K562 (cell line): ENCODE results near the gene ST6GALNAC3. TPM values are rescaled to one million over a fixed set of nuclear protein-coding genes. Genes with fewer than 3 reads are reported as not detected.

ENCODE experiments used
- ATAC-seq: fragments of 200-7000 bp; cut with Tn5 transposase; 3 replicates; pipeline ENCODE4 v1.9.1; 2020; ENCODE audit warnings: moderate library complexity
- BruUV-seq: library from RNA; stranded (reverse); fragments of 400-500 nt; replicated peaks from 2 replicates; lab custom pipeline; 2021; lab: Mats Ljungman, UMichigan
- CTCF ChIA-PET: fragments of 300-600 bp; formaldehyde crosslinking; extraction: SDS; loops from one replicate; lab custom pipeline; 2021; ENCODE audit warnings: low intra/inter-chr PET ratio; lab: Yijun Ruan, JAX
- POLR2A ChIA-PET: fragments of 300-600, 350-650 bp; sonication (Branson Sonifier 250); formaldehyde crosslinking; extraction: SDS; loops from one replicate; lab custom pipeline; 2021; ENCODE audit warnings: antibody characterized with exemption, inconsistent platforms; lab: Yijun Ruan, JAX
- DNase-seq, 4 experiments: peaks; one replicate each; pipeline versions ENCODE4 v3.0.0 to v3.0.0-alpha.2; 2011 to 2018; ENCODE audit warnings: low spot score in 3 of 4, mixed read lengths in 3 of 4; ENCODE audit errors: extremely low read depth in 1 of 4
- FAIRE-seq: peaks from 2 replicates; lab custom pipeline; 2011; peaks lifted over from hg19 to GRCh38; lab: Jason Lieb, UNC
- H2AFZ ChIP-seq: 2 replicates; pipeline ENCODE4 v1.6.0; 2011; ENCODE audit warnings: low read depth, low read length, control low read depth, inconsistent platforms
- H3K27ac ChIP-seq: fragments of 200-600 bp; 3 replicates; pipeline ENCODE4 v1.8.0; 2011; ENCODE audit warnings: low read depth, mild to moderate bottlenecking, control low read depth, inconsistent platforms, low read length, moderate library complexity, mixed read lengths; ENCODE audit errors: extremely low read depth
- H3K27me3 ChIP-seq, 2 experiments: fragments of 300-600 bp in 1 of 2; 2 replicates in 1 of 2; 3 replicates in 1 of 2; pipeline versions ENCODE4 v1.6.0 to v1.8.0; 2011; ENCODE audit warnings: inconsistent platforms in 2 of 2, low read length in 2 of 2, mild to moderate bottlenecking in 1 of 2, mixed read lengths in 1 of 2, moderate library complexity in 1 of 2; ENCODE audit not compliant: control insufficient read depth in 2 of 2, insufficient read depth in 2 of 2
- H3K36me3 ChIP-seq: fragments of 300-600 bp; 3 replicates; pipeline ENCODE4 v1.8.0; 2011; ENCODE audit warnings: mild to moderate bottlenecking, low read length, inconsistent platforms; ENCODE audit not compliant: control insufficient read depth, insufficient read depth
- H3K4me1 ChIP-seq, 2 experiments: fragments of 200-600 bp in 1 of 2; replicated peaks in 1 of 2; 2 replicates in 1 of 2; 3 replicates in 1 of 2; pipeline versions ENCODE4 v1.5.1 to v1.8.0; 2011; ENCODE audit warnings: inconsistent platforms in 2 of 2, low read length in 2 of 2, mild to moderate bottlenecking in 1 of 2, mixed read lengths in 1 of 2, moderate library complexity in 1 of 2; ENCODE audit not compliant: control insufficient read depth in 2 of 2, insufficient read depth in 2 of 2
- H3K4me2 ChIP-seq: 2 replicates; pipeline ENCODE4 v1.6.1; 2011; ENCODE audit warnings: low read length, control low read depth, inconsistent platforms, mixed read lengths; ENCODE audit not compliant: insufficient read depth
- H3K4me3 ChIP-seq: fragments of 200-600 bp; sonication (generic), shearing (Covaris generic); 2 replicates; pipeline ENCODE4 v1.5.1; 2016; ENCODE audit warnings: control low read depth, inconsistent platforms
- H3K79me2 ChIP-seq: fragments of 200-600 bp; 3 replicates; pipeline ENCODE4 v1.8.0; 2011; ENCODE audit warnings: low read length, inconsistent platforms; ENCODE audit not compliant: control insufficient read depth, insufficient read depth
- H3K9ac ChIP-seq, 2 experiments: 2 replicates each; pipeline versions ENCODE4 v1.6.0 to v1.6.1; 2011; ENCODE audit warnings: low read depth in 2 of 2, low read length in 2 of 2, control low read depth in 1 of 2, inconsistent platforms in 1 of 2, mild to moderate bottlenecking in 1 of 2, mixed read lengths in 1 of 2; ENCODE audit not compliant: insufficient read depth in 1 of 2
- H3K9me1 ChIP-seq: one replicate; pipeline ENCODE4 v1.6.0; 2011; ENCODE audit warnings: inconsistent platforms, mild to moderate bottlenecking, low read length, moderate library complexity; ENCODE audit not compliant: control insufficient read depth, insufficient read depth
- H3K9me3 ChIP-seq: replicated peaks from 2 replicates; pipeline ENCODE4 v1.5.1; 2011; ENCODE audit warnings: low read depth, low read length, inconsistent platforms; ENCODE audit not compliant: control insufficient read depth, insufficient read depth
- H4K20me1 ChIP-seq: replicated peaks from 2 replicates; pipeline ENCODE4 v1.6.1; 2011; ENCODE audit warnings: low read length, inconsistent platforms, mixed read lengths; ENCODE audit not compliant: control insufficient read depth, insufficient read depth
- BCL6 ChIP-seq: fragments of 250-450 bp; sonication (Bioruptor Pico); IDR thresholded peaks from 2 replicates; pipeline ENCODE4 v1.4.0; 2020
- BCLAF1 ChIP-seq, 2 experiments: fragments of 450-650 bp in 1 of 2; IDR thresholded peaks; 2 replicates each; pipeline ENCODE4 v1.6.1; 2011 to 2017; ENCODE audit warnings: low read depth in 2 of 2, antibody characterized with exemption in 1 of 2, borderline replicate concordance in 1 of 2, low read length in 1 of 2, mild to moderate bottlenecking in 1 of 2, mixed read lengths in 1 of 2; ENCODE audit not compliant: control insufficient read depth in 1 of 2
- FOXJ2 ChIP-seq: fragments of 200-800 bp; sonication (Bioruptor generic); IDR thresholded peaks from 2 replicates; pipeline ENCODE4 v1.6.1; 2016; ENCODE audit warnings: missing genetic modification characterization, missing compliant biosample characterization
- GABPB1 ChIP-seq: sonication (generic); formaldehyde crosslinking; IDR thresholded peaks from 2 replicates; pipeline ENCODE4 v1.8.0; 2022; ENCODE audit warnings: mild to moderate bottlenecking, missing genetic modification reagents
- HDAC6 ChIP-seq: IDR thresholded peaks from 2 replicates; pipeline ENCODE4 v1.6.1; 2012; ENCODE audit warnings: low read depth, mild to moderate bottlenecking, control low read depth, inconsistent platforms, low read length, moderate library complexity
- NEUROD1 ChIP-seq: fragments of 150-350 bp; IDR thresholded peaks from 2 replicates; pipeline ENCODE4 v1.6.1; 2014; ENCODE audit warnings: borderline replicate concordance, low read length, low read depth; ENCODE audit not compliant: partially characterized antibody
- RBM39 ChIP-seq: fragments of 200-400 bp; formaldehyde crosslinking; optimal IDR thresholded peaks from 2 replicates; pipeline ENCODE3; 2018; ENCODE audit warnings: low read depth, low read length
- SETDB1 ChIP-seq: IDR thresholded peaks from one replicate; pipeline ENCODE4 v1.6.1; 2012; ENCODE audit warnings: low read length, control low read depth, inconsistent platforms
- UBTF ChIP-seq, 2 experiments: IDR thresholded peaks; 2 replicates each; pipeline ENCODE4 v1.6.1; 2012; ENCODE audit warnings: improper control_type of control experiment in 2 of 2, low read depth in 2 of 2, low read length in 2 of 2, borderline replicate concordance in 1 of 2
- XRCC5 ChIP-seq: fragments of 200-400 bp; formaldehyde crosslinking; IDR thresholded peaks from 2 replicates; pipeline ENCODE4 v1.6.1; 2017; ENCODE audit warnings: low read depth, mild to moderate bottlenecking, low read length
- ZBTB26 ChIP-seq: fragments of 450-650 bp; formaldehyde crosslinking; IDR thresholded peaks from 2 replicates; pipeline ENCODE4 v1.4.0; 2022; ENCODE audit warnings: missing genetic modification characterization
- ZNF175 ChIP-seq: fragments of 200-800 bp; sonication (Bioruptor generic); IDR thresholded peaks from 2 replicates; pipeline ENCODE4 v1.6.1; 2016; ENCODE audit warnings: low read depth, mild to moderate bottlenecking, missing genetic modification characterization, missing compliant biosample characterization
- WGBS: fragments of 100-300 bp; shearing (Covaris generic); methylation state at CpG from one replicate; pipeline ENCODE4 v1.1.6; 2016; ENCODE audit warnings: low coverage, mixed read lengths; ENCODE audit not compliant: insufficient coverage; ENCODE audit errors: missing lambda C conversion rate; 5-methylcytosine and 5-hydroxymethylcytosine counted together
- in situ Hi-C: fragments of 300-500 bp; cut with MboI; formaldehyde crosslinking; loops from 4 replicates; pipeline ENCODE4 v1.15.0; 2018; ENCODE audit warnings: inconsistent platforms, mixed read lengths
- intact Hi-C: fragments of 100-400 bp; cut with micrococcal nuclease; formaldehyde crosslinking; loops from 2 replicates; pipeline ENCODE4 v1.14.2; 2022
- polyA plus RNA-seq, 8 experiments: library from polyadenylated mRNA; depleted of rRNA in 4 of 8; stranded (reverse) in 5 of 8; unstranded in 3 of 8; fragments of >200 nt; fragmentation: Nextera tagmentation in 2 of 8; fragmentation: Illumina TruSeq in 1 of 8; extraction: Ambion mirVana in 2 of 8; extraction: Trizol in 1 of 8; gene quantifications; 2 replicates each; pipeline versions ENCODE4 v1.2.1 to v1.2.3, GENCODE V29; 2011 to 2014; ENCODE audit warnings: inconsistent platforms in 1 of 8, missing spikeins in 1 of 8
- total RNA-seq, 7 experiments: library from RNA; depleted of rRNA in 6 of 7; stranded (reverse); fragments of >200 nt in 6 of 7; fragmentation: Illumina TruSeq in 2 of 7; extraction: Trizol in 2 of 7; gene quantifications; 2 replicates each; pipeline versions ENCODE4 v1.2.1 to v1.2.3, GENCODE V29; 2011 to 2021; ENCODE audit warnings: low replicate concordance in 1 of 7
- TF ChIP-seq, protein P1 (sequence below): sonication (generic); formaldehyde crosslinking; IDR thresholded peaks from 2 replicates; pipeline ENCODE4 v1.9.0; 2022; ENCODE audit warnings: mild to moderate bottlenecking, missing genetic modification reagents
- TF ChIP-seq, protein P2 (sequence below): sonication (generic); formaldehyde crosslinking; IDR thresholded peaks from 2 replicates; pipeline ENCODE4 v1.8.0; 2022; ENCODE audit warnings: mild to moderate bottlenecking, low read depth, missing genetic modification reagents

The ST6GALNAC3 gene
- total and polyA plus RNA-seq, 9 of the 15 experiments (the other 6 are each of a cell fraction or from before 2014, with no cell fraction given) = 0.04 to 0.29 (median 0.18) TPM; not detected in 6

- Histone ChIP-seq H3K9me1 (no peaks in the 10 kb centered on the region), H3K27ac (no peak overlapping the region), H3K9me3 (no peaks in the 10 kb centered on the region), H3K27me3 (no peaks in the 10 kb centered on the region), H2AFZ (no peak overlapping the region), H3K4me3 (no peak overlapping the region), H3K9ac (no peak overlapping the region), H3K4me2 (no peak overlapping the region), H3K79me2 (no peaks in the 10 kb centered on the region), H3K4me1 (no peaks in the 10 kb centered on the region), H4K20me1 (no peaks in the 10 kb centered on the region), H3K36me3 (no peaks in the 10 kb centered on the region)
- no peak for FAIRE-seq
- ChIA-PET CTCF (no interaction called here), POLR2A (no interaction called here)
- BruUV-seq = no TSS peak
- no peak for DNase-seq
- WGBS = 8% methylated on average over 1 of the region's 1 CpG
- intact Hi-C loops = no loop called here
- ATAC-seq = no peak
- in situ Hi-C loops = no loop called here
- TF ChIP-seq HDAC6 = no peak
- TF ChIP-seq BCL6 (CRISPR knock-in tag) = no peak
- no peak for TF ChIP-seq BCLAF1 (IDR thresholded peaks at IDR 0.05; ENCODE audit: borderline replicate concordance in 1 of 2, control insufficient read depth in 1 of 2, low read depth in 2 of 2, low read length in 1 of 2)
- TF ChIP-seq ZNF175 (CRISPR knock-in tag) = no peak
- TF ChIP-seq XRCC5 = no peak
- no peak for TF ChIP-seq GABPB1
- TF ChIP-seq, protein P1, sequence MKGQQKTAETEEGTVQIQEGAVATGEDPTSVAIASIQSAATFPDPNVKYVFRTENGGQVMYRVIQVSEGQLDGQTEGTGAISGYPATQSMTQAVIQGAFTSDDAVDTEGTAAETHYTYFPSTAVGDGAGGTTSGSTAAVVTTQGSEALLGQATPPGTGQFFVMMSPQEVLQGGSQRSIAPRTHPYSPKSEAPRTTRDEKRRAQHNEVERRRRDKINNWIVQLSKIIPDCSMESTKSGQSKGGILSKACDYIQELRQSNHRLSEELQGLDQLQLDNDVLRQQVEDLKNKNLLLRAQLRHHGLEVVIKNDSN (CRISPR knock-in tag) = no peak
- no peak for TF ChIP-seq NEUROD1
- TF ChIP-seq SETDB1 = no peak
- no peak for TF ChIP-seq UBTF (IDR thresholded peaks at IDR 0.05; ENCODE audit: borderline replicate concordance in 1 of 2, low read depth in 2 of 2, low read length in 2 of 2)
- TF ChIP-seq RBM39 = no peak
- TF ChIP-seq FOXJ2 (tag) = no peak
- no peak for TF ChIP-seq ZBTB26 (CRISPR knock-in tag)
- TF ChIP-seq, protein P2, sequence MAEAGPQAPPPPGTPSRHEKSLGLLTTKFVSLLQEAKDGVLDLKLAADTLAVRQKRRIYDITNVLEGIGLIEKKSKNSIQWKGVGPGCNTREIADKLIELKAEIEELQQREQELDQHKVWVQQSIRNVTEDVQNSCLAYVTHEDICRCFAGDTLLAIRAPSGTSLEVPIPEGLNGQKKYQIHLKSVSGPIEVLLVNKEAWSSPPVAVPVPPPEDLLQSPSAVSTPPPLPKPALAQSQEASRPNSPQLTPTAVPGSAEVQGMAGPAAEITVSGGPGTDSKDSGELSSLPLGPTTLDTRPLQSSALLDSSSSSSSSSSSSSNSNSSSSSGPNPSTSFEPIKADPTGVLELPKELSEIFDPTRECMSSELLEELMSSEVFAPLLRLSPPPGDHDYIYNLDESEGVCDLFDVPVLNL (CRISPR knock-in tag) = no peak
Measured at GRCh38 chr1:76444773-76445172, 370.2 kb downstream of the ST6GALNAC3 start.
